MM.1S (cell line): ENCODE measurements around the gene KRT73.

Source experiments
- EZH2phosphoT487 ChIP-seq: fragments of 300-600 bp; sonication (generic); IDR thresholded peaks from 2 replicates; pipeline ENCODE4 v1.6.1; 2018; ENCODE audit warnings: antibody characterized with exemption, low read length
- TF ChIP-seq, protein P1 (sequence below): fragments of 300-600 bp; sonication (generic); IDR thresholded peaks from 2 replicates; pipeline ENCODE4 v1.5.1; 2016; ENCODE audit warnings: antibody characterized with exemption, low read length, mixed read lengths

DNA sequence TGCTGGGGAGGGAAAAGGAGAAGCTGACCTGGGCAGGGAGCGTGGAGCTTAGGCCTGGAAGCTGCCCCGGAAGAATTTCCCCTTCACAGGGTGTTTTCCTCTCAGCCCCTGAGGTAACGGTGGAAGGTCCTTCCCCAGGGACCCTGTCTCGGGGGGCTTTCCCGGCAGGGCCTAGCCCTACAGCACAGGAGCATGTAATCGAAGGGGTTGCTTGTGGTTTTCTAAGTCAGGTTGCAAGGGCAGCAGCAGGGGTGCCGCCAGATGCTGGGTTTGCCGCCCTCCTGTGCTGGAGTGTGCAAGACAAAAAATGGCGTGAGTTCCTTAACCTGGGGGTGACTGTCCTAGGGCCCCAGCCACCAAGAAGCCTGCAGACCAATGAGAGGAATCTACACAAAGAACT, 43.1 kb downstream of the KRT73 start:
- no peak for TF ChIP-seq EZH2phosphoT487
- TF ChIP-seq, protein P1, sequence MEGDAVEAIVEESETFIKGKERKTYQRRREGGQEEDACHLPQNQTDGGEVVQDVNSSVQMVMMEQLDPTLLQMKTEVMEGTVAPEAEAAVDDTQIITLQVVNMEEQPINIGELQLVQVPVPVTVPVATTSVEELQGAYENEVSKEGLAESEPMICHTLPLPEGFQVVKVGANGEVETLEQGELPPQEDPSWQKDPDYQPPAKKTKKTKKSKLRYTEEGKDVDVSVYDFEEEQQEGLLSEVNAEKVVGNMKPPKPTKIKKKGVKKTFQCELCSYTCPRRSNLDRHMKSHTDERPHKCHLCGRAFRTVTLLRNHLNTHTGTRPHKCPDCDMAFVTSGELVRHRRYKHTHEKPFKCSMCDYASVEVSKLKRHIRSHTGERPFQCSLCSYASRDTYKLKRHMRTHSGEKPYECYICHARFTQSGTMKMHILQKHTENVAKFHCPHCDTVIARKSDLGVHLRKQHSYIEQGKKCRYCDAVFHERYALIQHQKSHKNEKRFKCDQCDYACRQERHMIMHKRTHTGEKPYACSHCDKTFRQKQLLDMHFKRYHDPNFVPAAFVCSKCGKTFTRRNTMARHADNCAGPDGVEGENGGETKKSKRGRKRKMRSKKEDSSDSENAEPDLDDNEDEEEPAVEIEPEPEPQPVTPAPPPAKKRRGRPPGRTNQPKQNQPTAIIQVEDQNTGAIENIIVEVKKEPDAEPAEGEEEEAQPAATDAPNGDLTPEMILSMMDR = no peak
